ENCODE data around the gene TPM4.

- TF ChIP-seq CTCF (conservative IDR thresholded peaks at IDR 0.05), result no peak
- TF ChIP-seq EZH2 (IDR thresholded peaks at IDR 0.05; ENCODE audit: low read depth), result no peak
Measured at GRCh38 chr19:16057062-16057461, 19.2 kb upstream of the TPM4 start.

Measured in PC-9 (cell line).